ENCODE data around the gene TUBA8.
"Not testable (repeated sequence)": the region's sequence is repeated elsewhere in the genome, so short reads cannot be mapped to it uniquely, and the experiment has no call there.

Gene TUBA8

GRCh38 chr22:18110194-18110953, at the start of gene TUBA8:
TSS of gene TUBA8 (plus strand) at chr22:18110809. CDS start at chr22:18110866, 57 bp downstream.
- peaks cover 28% of the 10 kb centered on the region for H3K4me1 Mint-ChIP-seq (ENCODE audit: low read depth)
- peaks cover 82% of the 10 kb centered on the region for H3K27me3 Mint-ChIP-seq

GRCh38 chr22:18062421-18062820, 48.2 kb upstream of the TUBA8 start:
- H3K27me3 Mint-ChIP-seq: peaks cover 26% of the 10 kb centered on the region
- H3K4me3 Mint-ChIP-seq: no peak overlapping the region
- intact Hi-C loops (cut with micrococcal nuclease): no loop called here
- no peaks in the 10 kb centered on the region for H3K9me3 Mint-ChIP-seq
- H3K27ac Mint-ChIP-seq: no peak overlapping the region
- no peaks in the 10 kb centered on the region for H3K36me3 Mint-ChIP-seq (ENCODE audit: low read depth)
- peaks cover 6% of the 10 kb centered on the region for H3K4me1 Mint-ChIP-seq (ENCODE audit: low read depth)

More at GRCh38 chr22:18110194-18110953, at the start of gene TUBA8:
- no peaks in the 10 kb centered on the region for H3K36me3 Mint-ChIP-seq (ENCODE audit: low read depth)
- peaks cover 17% of the 10 kb centered on the region for H3K9me3 Mint-ChIP-seq
- H3K4me3 Mint-ChIP-seq: peak within 1 kb of the TSS; percentile 50
- intact Hi-C loops (cut with micrococcal nuclease): no loop called here
- H3K27ac Mint-ChIP-seq: no peak within 1 kb of the TSS

- intact Hi-C loops (cut with micrococcal nuclease): no loop called here
- Mint-ChIP-seq H3K9me3 (no peaks in the 10 kb centered on the region), H3K4me1 (ENCODE audit: low read depth) (peaks cover 6% of the 10 kb centered on the region), H3K4me3 (no peak overlapping the region), H3K27ac (no peak overlapping the region), H3K27me3 (peaks cover 28% of the 10 kb centered on the region), H3K36me3 (ENCODE audit: low read depth) (no peaks in the 10 kb centered on the region)
Observed at GRCh38 chr22:18063306-18063705, 47.3 kb upstream of the TUBA8 start.

- not testable (repeated sequence) for H3K4me1 Mint-ChIP-seq (ENCODE audit: low read depth)
- H3K27me3 Mint-ChIP-seq: peaks cover 29% of the 10 kb centered on the region
Observed at GRCh38 chr22:18063715-18064114, 46.9 kb upstream of the TUBA8 start.

DNA sequence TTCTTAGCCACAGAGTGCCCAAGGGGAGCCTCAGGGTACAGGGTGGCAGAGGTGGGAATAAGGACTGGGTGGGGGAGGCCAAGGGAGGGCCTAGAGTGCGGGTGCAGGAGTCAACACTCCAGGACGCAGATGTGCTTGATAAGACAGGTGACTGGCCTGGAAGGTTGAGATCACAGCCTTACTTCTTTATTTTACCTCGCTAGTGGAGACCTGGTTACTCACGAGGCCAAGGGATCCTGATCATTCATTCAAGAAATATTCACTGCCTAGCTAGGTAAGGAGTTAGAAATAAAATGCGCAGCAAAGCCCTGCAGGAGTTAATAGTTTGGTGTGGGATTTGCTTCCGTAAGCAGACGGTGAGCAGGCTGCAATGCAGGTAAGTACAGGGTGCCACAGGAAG, 46.0 kb upstream of the TUBA8 start:
- Mint-ChIP-seq H3K4me1 (ENCODE audit: low read depth) (peaks cover 6% of the 10 kb centered on the region), H3K9me3 (no peaks in the 10 kb centered on the region), H3K27me3 (peaks cover 26% of the 10 kb centered on the region), H3K27ac (no peak overlapping the region), H3K4me3 (no peak overlapping the region), H3K36me3 (ENCODE audit: low read depth) (no peaks in the 10 kb centered on the region)
- intact Hi-C loops (cut with micrococcal nuclease): no loop called here

More at GRCh38 chr22:18063715-18064114, 46.9 kb upstream of the TUBA8 start:
- H3K9me3 Mint-ChIP-seq; intact Hi-C loops (cut with micrococcal nuclease); H3K36me3 Mint-ChIP-seq (ENCODE audit: low read depth); H3K27ac Mint-ChIP-seq; H3K4me3 Mint-ChIP-seq: not testable (repeated sequence)

- intact Hi-C loops (cut with micrococcal nuclease): no loop called here
- H3K4me3 Mint-ChIP-seq: no peak overlapping the region
- no peaks in the 10 kb centered on the region for H3K36me3 Mint-ChIP-seq (ENCODE audit: low read depth)
- H3K27me3 Mint-ChIP-seq: peaks cover 24% of the 10 kb centered on the region
- H3K4me1 Mint-ChIP-seq (ENCODE audit: low read depth): peaks cover 6% of the 10 kb centered on the region
- H3K27ac Mint-ChIP-seq: no peak overlapping the region
- H3K9me3 Mint-ChIP-seq: no peaks in the 10 kb centered on the region
Observed at GRCh38 chr22:18065256-18065655, 45.4 kb upstream of the TUBA8 start.

- peaks cover 25% of the 10 kb centered on the region for H3K27me3 Mint-ChIP-seq
- H3K27ac Mint-ChIP-seq: no peak overlapping the region
- peaks cover 6% of the 10 kb centered on the region for H3K4me1 Mint-ChIP-seq (ENCODE audit: low read depth)
- intact Hi-C loops (cut with micrococcal nuclease): no loop called here
- H3K9me3 Mint-ChIP-seq: no peaks in the 10 kb centered on the region
- H3K36me3 Mint-ChIP-seq (ENCODE audit: low read depth): no peaks in the 10 kb centered on the region
- H3K4me3 Mint-ChIP-seq: no peak overlapping the region
Observed at GRCh38 chr22:18066181-18066859, 44.3 kb upstream of the TUBA8 start.

DNA sequence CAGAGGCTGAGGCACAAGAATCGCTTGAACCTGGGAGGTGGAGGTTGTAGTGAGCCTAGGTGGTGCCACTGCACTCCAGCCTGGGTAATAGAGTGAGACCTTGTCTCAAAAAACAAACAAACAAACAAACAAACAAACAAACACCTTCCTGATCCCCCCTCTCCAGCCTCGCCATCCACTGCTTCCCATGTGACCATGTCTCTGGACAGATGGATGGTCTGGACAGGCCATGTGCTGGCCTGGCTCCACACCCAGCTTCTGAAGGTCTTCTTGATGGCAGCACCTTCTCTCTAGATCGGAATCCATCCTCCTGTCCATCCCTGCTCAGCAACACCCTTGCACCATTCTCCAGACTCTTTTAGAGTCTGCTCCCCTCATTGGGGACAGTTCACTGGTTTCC, 43.5 kb upstream of the TUBA8 start:
- intact Hi-C loops (cut with micrococcal nuclease): no loop called here
- Mint-ChIP-seq H3K9me3 (no peaks in the 10 kb centered on the region), H3K36me3 (ENCODE audit: low read depth) (no peaks in the 10 kb centered on the region), H3K4me3 (no peak overlapping the region), H3K27me3 (peaks cover 25% of the 10 kb centered on the region), H3K27ac (no peak overlapping the region), H3K4me1 (ENCODE audit: low read depth) (peaks cover 6% of the 10 kb centered on the region)

DNA sequence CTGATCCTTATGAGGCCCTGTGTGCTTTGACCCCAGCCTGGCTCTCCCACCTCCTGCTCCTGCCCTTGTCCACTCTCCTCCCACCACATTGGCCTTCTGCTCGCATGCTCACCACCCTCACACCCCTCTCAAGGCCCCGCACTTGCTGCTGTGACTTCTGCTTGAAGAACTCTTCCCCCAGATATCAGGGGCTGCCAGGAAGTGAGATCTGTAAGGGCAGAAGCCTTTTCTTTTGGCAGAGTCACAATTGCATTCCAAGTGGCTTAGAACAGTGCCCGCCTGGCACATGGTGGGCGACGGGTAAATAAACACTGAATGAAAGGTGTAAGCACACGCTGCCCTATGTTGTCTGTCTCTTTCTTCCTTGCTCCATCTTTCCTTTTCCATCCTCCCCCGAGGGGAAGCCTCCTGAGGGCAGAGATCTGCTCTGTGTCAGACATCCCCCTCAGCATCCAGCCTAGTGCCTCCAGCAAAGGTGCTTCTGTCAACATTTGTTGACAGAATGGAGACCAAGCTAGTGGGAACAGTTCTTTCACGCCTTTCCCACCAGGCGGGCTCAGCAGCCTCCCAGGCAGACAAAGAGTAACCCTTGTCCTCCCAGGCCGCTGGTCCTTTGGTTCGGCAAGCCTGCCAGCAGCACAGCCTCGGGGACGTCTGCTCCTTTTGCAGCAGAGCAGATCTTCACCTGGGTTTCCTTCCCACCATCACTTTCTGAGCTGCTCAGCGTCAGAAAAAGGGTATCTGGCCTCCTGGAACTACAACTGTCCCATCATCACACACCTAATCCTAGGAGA, 42.9 kb upstream of the TUBA8 start:
- intact Hi-C loops (cut with micrococcal nuclease): no loop called here
- H3K36me3 Mint-ChIP-seq (ENCODE audit: low read depth): no peaks in the 10 kb centered on the region
- H3K4me1 Mint-ChIP-seq (ENCODE audit: low read depth): peaks cover 6% of the 10 kb centered on the region
- no peak overlapping the region for H3K27ac Mint-ChIP-seq
- H3K4me3 Mint-ChIP-seq: no peak overlapping the region
- H3K27me3 Mint-ChIP-seq: peaks cover 25% of the 10 kb centered on the region
- H3K9me3 Mint-ChIP-seq: no peaks in the 10 kb centered on the region

GRCh38 chr22:18068381-18068988, 42.1 kb upstream of the TUBA8 start:
- no peak overlapping the region for H3K4me3 Mint-ChIP-seq
- H3K27me3 Mint-ChIP-seq: peaks cover 25% of the 10 kb centered on the region
- no peaks in the 10 kb centered on the region for H3K36me3 Mint-ChIP-seq (ENCODE audit: low read depth)
- intact Hi-C loops (cut with micrococcal nuclease): no loop called here
- H3K27ac Mint-ChIP-seq: no peak overlapping the region
- no peaks in the 10 kb centered on the region for H3K9me3 Mint-ChIP-seq
- peaks cover 6% of the 10 kb centered on the region for H3K4me1 Mint-ChIP-seq (ENCODE audit: low read depth)

GRCh38 chr22:18069041-18069440, 41.6 kb upstream of the TUBA8 start:
- H3K4me3 Mint-ChIP-seq: no peak overlapping the region
- H3K4me1 Mint-ChIP-seq (ENCODE audit: low read depth): peaks cover 6% of the 10 kb centered on the region
- H3K9me3 Mint-ChIP-seq: no peaks in the 10 kb centered on the region
- peaks cover 25% of the 10 kb centered on the region for H3K27me3 Mint-ChIP-seq
- H3K36me3 Mint-ChIP-seq (ENCODE audit: low read depth): no peaks in the 10 kb centered on the region
- no peak overlapping the region for H3K27ac Mint-ChIP-seq
- intact Hi-C loops (cut with micrococcal nuclease): no loop called here

DNA sequence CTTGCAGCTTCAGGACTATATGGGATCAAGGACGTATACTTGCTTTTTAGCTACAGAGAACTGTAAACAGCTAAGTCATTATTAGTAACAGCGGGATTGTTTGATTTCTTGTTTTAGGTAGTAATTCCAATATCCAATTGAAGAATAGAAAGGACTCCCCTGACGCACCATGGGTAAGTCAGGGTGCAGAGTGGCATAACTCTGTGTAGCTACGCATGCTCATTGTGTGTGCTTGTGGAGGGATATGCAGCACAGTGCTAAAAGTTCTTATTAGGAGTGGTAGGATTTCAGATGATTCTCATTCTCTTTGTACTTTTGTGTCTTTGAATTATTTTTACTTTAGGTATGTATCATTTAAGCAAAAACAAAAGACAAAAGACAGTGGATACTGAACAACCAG, 40.6 kb upstream of the TUBA8 start:
- Mint-ChIP-seq H3K4me1 (ENCODE audit: low read depth) (peaks cover 6% of the 10 kb centered on the region), H3K9me3 (no peaks in the 10 kb centered on the region), H3K4me3 (no peak overlapping the region), H3K27me3 (peaks cover 19% of the 10 kb centered on the region), H3K27ac (no peak overlapping the region), H3K36me3 (ENCODE audit: low read depth) (no peaks in the 10 kb centered on the region)
- intact Hi-C loops (cut with micrococcal nuclease): no loop called here

DNA sequence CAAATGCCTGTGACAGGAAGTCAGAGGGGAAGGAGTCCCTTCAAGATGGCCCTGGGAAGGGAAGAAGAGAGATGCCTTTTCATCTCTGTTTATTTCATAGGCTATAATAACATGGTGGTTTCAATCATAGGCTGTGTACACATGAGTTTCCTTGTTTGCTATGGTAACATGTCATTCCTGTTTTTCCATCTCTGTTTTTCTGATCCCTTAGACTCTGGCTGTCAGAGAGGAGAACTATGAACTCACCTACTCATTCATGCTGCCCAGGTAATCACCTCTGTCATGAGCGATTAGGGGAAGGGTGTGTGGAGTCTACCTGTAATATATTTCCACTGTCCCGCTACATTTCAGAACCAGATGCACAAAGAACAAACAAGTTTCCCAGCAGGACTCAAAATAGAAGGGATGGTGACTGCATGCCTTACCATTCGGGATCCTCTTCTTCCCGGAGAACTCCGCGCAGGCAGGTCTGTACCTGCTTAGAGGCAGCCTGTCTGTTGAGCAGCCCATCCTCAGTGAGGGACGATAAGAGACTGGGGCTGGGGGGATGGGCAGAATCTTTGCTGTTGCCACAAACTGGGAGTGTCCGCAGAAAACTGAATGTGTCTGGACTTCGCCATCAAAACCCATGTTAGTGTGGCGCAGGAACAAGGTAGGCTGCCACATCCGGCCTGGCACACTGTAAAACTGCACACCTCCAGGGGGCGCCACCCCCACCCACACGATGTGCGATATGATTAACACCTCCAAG, 39.9 kb upstream of the TUBA8 start:
- Mint-ChIP-seq H3K4me1 (ENCODE audit: low read depth) (peaks cover 6% of the 10 kb centered on the region), H3K4me3 (no peak overlapping the region), H3K27me3 (peaks cover 12% of the 10 kb centered on the region), H3K27ac (no peak overlapping the region), H3K36me3 (ENCODE audit: low read depth) (no peaks in the 10 kb centered on the region), H3K9me3 (no peaks in the 10 kb centered on the region)
- intact Hi-C loops (cut with micrococcal nuclease): no loop called here

All from dendritic cell treated with granulocyte-macrophage colony-stimulating factor and Interleukin-4, amounts not matched to agents 40 ng/mL and 50 ng/mL, for 4 days (primary cell).